Breast epithelium (tissue), 4 donors: ENCODE measurements around the gene INTS6. TPM values are rescaled to one million over a fixed set of nuclear protein-coding genes. Genes with fewer than 3 reads are reported as not detected.

ENCODE experiments used
- DNase-seq, 2 donors: peaks; one replicate each; pipeline ENCODE4 v3.0.0-alpha.2; 2019; ENCODE audit warnings: low spot score in 2 of 2
- H3K27ac ChIP-seq, 2 donors: fragments of 200-600 bp; sonication (generic) in 1 of 2; one replicate each; pipeline ENCODE4 v1.5.1; 2016 to 2019; ENCODE audit warnings: mild to moderate bottlenecking in 1 of 2
- H3K27me3 ChIP-seq, 2 donors: fragments of 200-600 bp; sonication (generic) in 1 of 2; one replicate each; pipeline versions ENCODE4 v1.5.1 to v1.6.0; 2017 to 2019; ENCODE audit warnings: control low read depth in 1 of 2, mild to moderate bottlenecking in 1 of 2
- H3K36me3 ChIP-seq: fragments of 200-600 bp; one replicate; pipeline ENCODE4 v1.5.1; 2019
- H3K4me1 ChIP-seq, 2 donors: fragments of 200-600 bp; sonication (generic); one replicate each; pipeline ENCODE4 v1.5.1; 2016 to 2019; ENCODE audit warnings: control low read depth in 1 of 2
- H3K4me3 ChIP-seq, 3 donors: fragments of 200-600 bp; sonication (generic); 1 replicate in 2 of 3; 2 replicates in 1 of 3; pipeline ENCODE4 v1.5.1; 2016 to 2019; ENCODE audit warnings: mild to moderate bottlenecking in 3 of 3, moderate library complexity in 2 of 3
- H3K9me3 ChIP-seq, 2 donors: fragments of 200-600 bp; sonication (generic) in 1 of 2; one replicate each; pipeline ENCODE4 v1.5.1; 2016 to 2019; ENCODE audit warnings: control low read depth in 1 of 2
- CTCF ChIP-seq, 3 donors: fragments of 450-650 bp; IDR thresholded peaks; one replicate each; pipeline ENCODE4 v1.5.1; 2016 to 2017; ENCODE audit warnings: antibody characterized with exemption in 3 of 3, mild to moderate bottlenecking in 3 of 3, moderate library complexity in 3 of 3
- POLR2A ChIP-seq: fragments of 450-650 bp; IDR thresholded peaks from one replicate; pipeline ENCODE4 v1.6.1; 2016; ENCODE audit warnings: antibody characterized with exemption, mild to moderate bottlenecking, moderate library complexity
- POLR2AphosphoS5 ChIP-seq, 3 donors: sonication (generic); formaldehyde crosslinking; IDR thresholded peaks; one replicate each; pipeline ENCODE4 v1.6.1; 2017; ENCODE audit warnings: antibody characterized with exemption in 3 of 3
- intact Hi-C: fragments of 100-400 bp; cut with DNase I; formaldehyde crosslinking; loops from one replicate; pipeline ENCODE4 v1.15.1; 2023; ENCODE audit warnings: low total_unique reads
- total RNA-seq, 3 donors: library from RNA; depleted of rRNA; stranded (reverse); fragments of >200 nt; gene quantifications; one replicate each; pipeline ENCODE4 v1.1.0, GENCODE V29; 2016

INTS6 gene
- total RNA-seq, 3 donors from 2014 or later = 31.2 to 76.7 (median 50.5) TPM

GRCh38 chr13:51499841-51500240 lies 47.0 kb upstream of the INTS6 start:
- no peaks in the 10 kb centered on the region for H3K36me3 ChIP-seq
- no peak overlapping the region for H3K4me3 ChIP-seq
- no peaks in the 10 kb centered on the region for H3K4me1 ChIP-seq
- no peak for DNase-seq
- H3K27ac ChIP-seq = no peak overlapping the region
- TF ChIP-seq POLR2AphosphoS5 (IDR thresholded peaks at IDR 0.05) (no peak), POLR2A (no peak), CTCF (IDR thresholded peaks at IDR 0.05) (no peak)
- H3K27me3 ChIP-seq = no peaks in the 10 kb centered on the region
- intact Hi-C loops = no loop called here
- no peaks in the 10 kb centered on the region for H3K9me3 ChIP-seq

GRCh38 chr13:51495316-51495715 lies 42.5 kb upstream of the INTS6 start:
- Histone ChIP-seq H3K4me1 (no peaks in the 10 kb centered on the region), H3K4me3 (no peak overlapping the region), H3K36me3 (no peaks in the 10 kb centered on the region), H3K9me3 (no peaks in the 10 kb centered on the region), H3K27me3 (no peaks in the 10 kb centered on the region), H3K27ac (no peak overlapping the region)
- TF ChIP-seq CTCF (IDR thresholded peaks at IDR 0.05) (no peak), POLR2A (no peak), POLR2AphosphoS5 (IDR thresholded peaks at IDR 0.05) (no peak)
- intact Hi-C loops = no loop called here
- DNase-seq = no peak

- Histone ChIP-seq H3K27me3 (no peaks in the 10 kb centered on the region), H3K36me3 (no peaks in the 10 kb centered on the region), H3K27ac (no peak overlapping the region), H3K9me3 (no peaks in the 10 kb centered on the region), H3K4me3 (no peak overlapping the region), H3K4me1 (no peaks in the 10 kb centered on the region)
- TF ChIP-seq POLR2AphosphoS5 (IDR thresholded peaks at IDR 0.05) = no peak
- no peak for TF ChIP-seq POLR2A
- no peak for TF ChIP-seq CTCF (IDR thresholded peaks at IDR 0.05)
- DNase-seq = no peak
- intact Hi-C loops = no loop called here
These were observed 41.3 kb upstream of the INTS6 start for GRCh38 chr13:51494156-51494555.

GRCh38 chr13:51488212-51488611 lies 35.4 kb upstream of the INTS6 start:
- TF ChIP-seq POLR2AphosphoS5 (IDR thresholded peaks at IDR 0.05) = no peak
- Histone ChIP-seq H3K4me3 (no peak overlapping the region), H3K36me3 (no peaks in the 10 kb centered on the region), H3K27ac (no peak overlapping the region), H3K9me3 (no peaks in the 10 kb centered on the region), H3K27me3 (no peaks in the 10 kb centered on the region), H3K4me1 (no peaks in the 10 kb centered on the region)
- intact Hi-C loops = no loop called here
- DNase-seq = no peak

- Histone ChIP-seq H3K27ac (no peak overlapping the region), H3K27me3 (no peaks in the 10 kb centered on the region), H3K4me1 (no peaks in the 10 kb centered on the region), H3K9me3 (no peaks in the 10 kb centered on the region), H3K4me3 (no peak overlapping the region), H3K36me3 (no peaks in the 10 kb centered on the region)
- DNase-seq = no peak
- no peak for TF ChIP-seq CTCF (IDR thresholded peaks at IDR 0.05)
- TF ChIP-seq POLR2AphosphoS5 (IDR thresholded peaks at IDR 0.05) = no peak
- no peak for TF ChIP-seq POLR2A
- intact Hi-C loops = no loop called here
These were observed 28.8 kb upstream of the INTS6 start for GRCh38 chr13:51481656-51482055.

GRCh38 chr13:51479199-51479523 lies 26.3 kb upstream of the INTS6 start:
- TF ChIP-seq CTCF (IDR thresholded peaks at IDR 0.05) (no peak), POLR2AphosphoS5 (IDR thresholded peaks at IDR 0.05) (no peak), POLR2A (no peak)

More at GRCh38 chr13:51479199-51479523, 26.3 kb upstream of the INTS6 start:
- no peak overlapping the region for H3K4me3 ChIP-seq
- no peaks in the 10 kb centered on the region for H3K9me3 ChIP-seq
- no peaks in the 10 kb centered on the region for H3K4me1 ChIP-seq
- no peaks in the 10 kb centered on the region for H3K27me3 ChIP-seq
- H3K27ac ChIP-seq = no peak overlapping the region
- intact Hi-C loops = no loop called here
- H3K36me3 ChIP-seq = no peaks in the 10 kb centered on the region
- no peak for DNase-seq
